ENCODE results near the gene ZNF827. TPM values are rescaled to one million over a fixed set of nuclear protein-coding genes. Genes with fewer than 3 reads are reported as not detected.

ZNF827 gene
- total RNA-seq, 4 donors from 2014 or later, result 5.2 to 11.8 (median 7.1) TPM

DNA sequence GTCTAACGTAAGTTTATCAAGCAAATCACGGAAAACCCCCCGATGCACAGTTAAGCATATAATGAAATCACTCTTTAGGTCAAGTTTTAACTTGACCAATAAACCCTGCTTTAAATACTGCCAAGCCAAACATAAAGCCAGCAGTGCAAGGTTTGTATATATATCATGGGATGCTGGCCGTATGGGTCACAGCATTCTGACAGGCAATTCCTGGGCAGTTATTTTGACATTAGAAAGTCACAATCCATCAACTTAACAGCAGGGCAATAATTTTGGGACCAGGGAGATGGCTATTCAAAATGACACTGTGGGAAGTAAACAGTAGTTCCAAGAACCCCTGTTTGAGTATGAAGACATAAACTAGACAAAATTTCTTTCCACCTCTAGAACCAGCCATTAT lies 116.9 kb downstream of the ZNF827 start:
- no peak for ATAC-seq (ENCODE audit: low FRiP score)
- no peak for DNase-seq (ENCODE audit: low spot score)
- TF ChIP-seq, protein P1, sequence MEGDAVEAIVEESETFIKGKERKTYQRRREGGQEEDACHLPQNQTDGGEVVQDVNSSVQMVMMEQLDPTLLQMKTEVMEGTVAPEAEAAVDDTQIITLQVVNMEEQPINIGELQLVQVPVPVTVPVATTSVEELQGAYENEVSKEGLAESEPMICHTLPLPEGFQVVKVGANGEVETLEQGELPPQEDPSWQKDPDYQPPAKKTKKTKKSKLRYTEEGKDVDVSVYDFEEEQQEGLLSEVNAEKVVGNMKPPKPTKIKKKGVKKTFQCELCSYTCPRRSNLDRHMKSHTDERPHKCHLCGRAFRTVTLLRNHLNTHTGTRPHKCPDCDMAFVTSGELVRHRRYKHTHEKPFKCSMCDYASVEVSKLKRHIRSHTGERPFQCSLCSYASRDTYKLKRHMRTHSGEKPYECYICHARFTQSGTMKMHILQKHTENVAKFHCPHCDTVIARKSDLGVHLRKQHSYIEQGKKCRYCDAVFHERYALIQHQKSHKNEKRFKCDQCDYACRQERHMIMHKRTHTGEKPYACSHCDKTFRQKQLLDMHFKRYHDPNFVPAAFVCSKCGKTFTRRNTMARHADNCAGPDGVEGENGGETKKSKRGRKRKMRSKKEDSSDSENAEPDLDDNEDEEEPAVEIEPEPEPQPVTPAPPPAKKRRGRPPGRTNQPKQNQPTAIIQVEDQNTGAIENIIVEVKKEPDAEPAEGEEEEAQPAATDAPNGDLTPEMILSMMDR (IDR thresholded peaks at IDR 0.05), result no peak

DNA sequence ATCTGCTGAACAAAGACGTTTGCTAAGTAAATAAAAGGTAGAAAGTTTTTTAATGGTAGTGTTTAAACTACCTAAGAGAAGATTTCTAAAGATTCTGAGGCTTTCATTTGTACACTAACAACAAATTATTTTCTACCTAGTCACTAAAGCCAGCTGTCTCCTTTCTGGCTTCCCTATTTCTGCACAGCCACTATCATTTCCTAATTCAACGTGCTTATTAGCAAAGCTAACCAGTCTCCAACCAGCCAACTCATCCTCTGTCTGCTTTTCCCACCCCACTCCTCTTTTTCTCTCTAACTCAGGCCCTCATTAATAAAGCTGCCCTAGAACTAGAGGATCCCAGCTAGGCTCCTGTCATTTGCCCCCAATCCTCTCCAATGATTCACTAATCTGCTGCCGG lies 118.2 kb downstream of the ZNF827 start:
- DNase-seq (ENCODE audit: low spot score) (no peak), ATAC-seq (ENCODE audit: low FRiP score) (no peak)
- TF ChIP-seq, protein P1 (IDR thresholded peaks at IDR 0.05), result no peak

DNA sequence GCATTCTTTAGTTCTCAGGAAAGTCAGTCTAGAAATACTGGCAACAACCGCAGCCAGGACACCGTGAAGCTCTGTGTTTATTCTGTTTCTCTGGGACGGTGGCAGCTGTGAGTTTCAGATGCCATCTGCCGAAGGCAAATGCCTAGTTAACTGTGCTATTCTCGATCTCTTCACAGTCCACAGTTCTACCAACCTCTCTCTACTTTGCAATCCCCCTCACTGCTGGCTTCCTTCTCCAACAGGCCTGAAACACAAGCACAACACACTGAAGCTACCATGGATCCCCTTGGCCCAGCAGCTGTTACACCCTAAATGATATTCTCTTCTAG lies 118.8 kb downstream of the ZNF827 start:
- DNase-seq (ENCODE audit: low spot score) (no peak), ATAC-seq (ENCODE audit: low FRiP score) (no peak)
- TF ChIP-seq, protein P1 (IDR thresholded peaks at IDR 0.05), result no peak

DNA sequence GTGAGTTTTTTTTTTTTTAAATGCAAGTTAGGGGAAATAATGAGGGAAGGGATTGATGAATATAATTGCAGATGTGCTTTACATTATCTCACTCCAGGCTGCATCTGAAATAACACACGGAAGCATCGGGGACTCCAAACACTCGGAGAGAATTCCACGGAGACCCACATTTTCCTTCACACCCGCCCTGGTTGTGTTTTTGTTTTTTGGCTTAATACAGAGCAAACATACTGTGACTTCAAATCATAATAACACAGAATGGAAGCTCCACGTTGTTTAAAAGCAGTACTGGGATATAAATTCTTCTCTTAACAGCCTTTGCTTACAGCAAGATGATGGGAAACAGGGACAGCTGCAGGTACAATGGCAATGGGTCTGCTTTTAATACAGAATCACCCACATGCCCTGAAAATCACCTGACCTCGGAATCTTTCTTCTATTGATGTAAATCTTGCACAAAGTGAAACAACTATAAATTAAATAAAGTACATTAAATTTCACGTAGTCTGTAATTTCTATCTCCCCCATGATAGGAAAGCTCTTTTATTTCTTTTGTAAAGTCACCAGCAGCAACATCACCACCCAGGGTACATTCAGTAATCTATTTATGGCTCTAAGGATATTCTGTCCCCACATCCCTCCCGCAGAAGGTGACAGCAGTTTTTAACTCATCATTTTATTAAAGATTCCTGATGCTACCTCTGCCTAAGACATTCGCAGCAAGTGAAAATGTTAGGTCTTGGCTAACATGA lies 119.3 kb downstream of the ZNF827 start:
- no peak for ATAC-seq (ENCODE audit: low FRiP score)
- TF ChIP-seq, protein P1 (IDR thresholded peaks at IDR 0.05), result no peak
- DNase-seq (ENCODE audit: low spot score), result no peak

DNA sequence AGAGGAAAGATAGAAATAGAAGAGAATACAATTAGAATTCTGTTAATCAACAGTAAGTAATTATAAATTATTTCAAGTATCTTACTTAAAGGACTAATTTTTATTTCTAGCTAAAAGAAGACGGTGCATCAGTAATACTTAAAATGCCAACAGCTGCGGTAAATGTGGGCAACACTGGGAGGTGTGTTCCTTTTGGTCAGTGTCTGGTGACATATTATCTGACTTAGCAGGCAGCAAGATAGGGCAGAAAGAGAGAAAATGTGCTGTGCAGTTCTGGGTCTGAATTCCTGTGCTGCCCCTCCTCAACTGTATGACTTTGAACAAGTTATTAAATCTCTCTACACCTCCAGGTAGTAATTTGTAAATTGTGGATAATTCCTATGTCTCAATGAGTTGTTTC lies 120.6 kb downstream of the ZNF827 start:
- no peak for DNase-seq (ENCODE audit: low spot score)
- ATAC-seq (ENCODE audit: low FRiP score), result no peak
- TF ChIP-seq, protein P1 (IDR thresholded peaks at IDR 0.05), result no peak

DNA sequence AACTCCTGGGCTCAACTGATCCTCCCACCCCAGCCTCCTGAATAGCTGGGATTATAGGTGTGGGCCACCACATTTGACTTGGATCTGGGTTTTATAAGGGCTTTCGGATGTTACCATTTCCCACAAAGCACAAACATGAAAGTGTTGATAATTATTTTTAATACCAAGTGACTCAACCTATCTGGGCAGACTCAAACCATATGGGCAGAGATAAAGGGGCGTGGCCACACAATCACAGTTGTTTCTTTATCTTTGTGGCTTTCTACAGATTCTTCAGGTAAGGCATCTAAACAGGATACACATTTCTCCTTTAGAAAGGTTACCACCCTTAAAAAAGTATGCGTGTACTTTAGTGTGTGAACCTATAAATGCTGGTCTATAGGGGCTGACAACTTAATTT lies 122.5 kb downstream of the ZNF827 start:
- DNase-seq (ENCODE audit: low spot score), result no peak
- no peak for ATAC-seq (ENCODE audit: low FRiP score)
- TF ChIP-seq, protein P1 (IDR thresholded peaks at IDR 0.05), result no peak

DNA sequence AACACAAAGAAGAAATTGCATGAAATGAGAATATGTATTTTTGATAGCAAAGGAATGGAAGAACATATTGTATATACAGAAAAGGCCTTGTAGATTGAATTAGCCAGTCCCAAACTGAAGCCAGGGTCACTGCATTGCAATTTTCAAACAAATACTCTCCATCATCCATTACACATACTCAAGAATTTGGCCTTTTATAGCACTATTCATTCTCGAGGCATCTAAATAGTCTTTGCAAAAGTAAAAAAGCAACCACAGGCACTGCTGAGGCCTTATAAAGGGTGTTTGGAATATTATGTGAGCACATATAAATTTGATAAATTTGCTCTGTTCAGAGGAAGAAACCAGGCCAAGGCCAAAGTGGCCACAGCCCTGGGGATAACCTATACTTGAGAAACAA lies 123.0 kb downstream of the ZNF827 start:
- ATAC-seq (ENCODE audit: low FRiP score) (no peak), DNase-seq (ENCODE audit: low spot score) (no peak)
- TF ChIP-seq, protein P1 (IDR thresholded peaks at IDR 0.05), result no peak

All from omental fat pad (tissue), 4 donors.